Upper lobe of right lung (tissue), 1 donor: ENCODE data around the gene PTPRN2. TPM values are rescaled to one million over a fixed set of nuclear protein-coding genes. Genes with fewer than 3 reads are reported as not detected.

Experiments
- ATAC-seq: fragments of 200-7000 bp; cut with Tn5 transposase; one replicate; pipeline ENCODE4 v1.9.1; 2020; ENCODE audit warnings: mild to moderate bottlenecking, moderate library complexity
- DNase-seq: peaks from one replicate; pipeline ENCODE4 v3.0.0-alpha.2; 2020
- H3K27ac ChIP-seq: fragments of 200-600 bp; one replicate; pipeline ENCODE4 v1.8.0; 2022
- H3K27me3 ChIP-seq: fragments of 200-600 bp; one replicate; pipeline ENCODE4 v1.8.0; 2022; ENCODE audit warnings: mild to moderate bottlenecking
- H3K36me3 ChIP-seq: fragments of 200-600 bp; one replicate; pipeline ENCODE4 v1.8.0; 2022
- H3K4me1 ChIP-seq: fragments of 200-600 bp; one replicate; pipeline ENCODE4 v1.8.0; 2022
- H3K4me3 ChIP-seq: fragments of 200-600 bp; one replicate; pipeline ENCODE4 v1.8.0; 2022; ENCODE audit warnings: mild to moderate bottlenecking
- H3K9me3 ChIP-seq: fragments of 200-600 bp; one replicate; pipeline ENCODE4 v1.8.0; 2022
- intact Hi-C: fragments of 100-400 bp; cut with DNase I; formaldehyde crosslinking; loops from one replicate; pipeline ENCODE4 v1.11.0; 2022
- total RNA-seq: library from RNA; stranded (reverse); fragmentation: NEBNext Ultra II Directional; extraction: Animal tissue kit (Norgen Biotek cat#: 25700); gene quantifications from one replicate; pipeline ENCODE4 v1.2.1, GENCODE V29; 2021
- TF ChIP-seq, protein P1 (sequence below): fragments of 200-600 bp; IDR thresholded peaks from one replicate; pipeline ENCODE4 v1.8.0; 2022; ENCODE audit warnings: antibody characterized with exemption
- donor health status: DM: no; HTN: yes; CAD: no; lungs with severe emphysema.

The PTPRN2 gene
- total RNA-seq, 1 donor from 2014 or later: 4.9 TPM

DNA sequence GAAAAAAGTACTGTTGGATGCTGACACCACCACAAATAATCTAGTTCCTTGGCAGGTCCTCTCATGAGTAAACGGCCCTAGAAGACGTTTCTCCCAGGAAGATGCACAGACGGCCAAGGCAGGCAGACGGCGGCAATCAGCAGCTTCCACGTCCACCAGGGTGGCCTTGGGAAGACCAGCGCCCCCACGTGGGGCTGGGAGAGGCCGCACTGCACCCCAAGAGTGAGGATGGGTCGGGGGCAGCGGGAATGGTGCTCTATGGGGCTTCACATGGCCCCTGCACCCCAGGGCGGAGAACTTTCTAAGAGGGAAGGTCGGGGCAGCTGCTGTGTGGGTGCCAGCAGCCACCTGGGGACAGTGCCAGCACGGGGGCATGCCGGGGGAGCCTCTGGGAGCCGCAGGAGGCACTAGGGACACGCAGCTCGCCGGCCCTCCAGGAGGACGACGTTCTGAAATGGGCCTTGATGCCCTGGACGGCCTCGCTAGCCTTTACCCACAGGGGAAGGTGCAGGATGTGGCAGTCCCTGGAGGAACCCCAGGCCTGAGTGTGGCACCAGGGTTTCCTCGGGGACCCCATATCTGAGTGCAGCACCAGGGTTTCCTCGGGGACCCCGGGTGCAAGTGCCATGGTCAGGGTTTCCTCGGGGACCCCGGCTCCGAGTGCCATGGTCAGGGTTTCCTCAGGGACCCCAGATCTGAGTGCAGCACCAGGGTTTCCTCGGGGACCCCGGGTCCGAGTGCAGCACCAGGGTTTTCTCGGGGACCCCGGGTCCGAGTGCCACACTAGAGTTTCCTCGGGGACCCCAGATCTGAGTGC is 710.9 kb downstream of the PTPRN2 start:
- no peak overlapping the region for H3K4me3 ChIP-seq
- DNase-seq (no peak), ATAC-seq (no peak)
- no peak overlapping the region for H3K27ac ChIP-seq
- TF ChIP-seq, protein P1, sequence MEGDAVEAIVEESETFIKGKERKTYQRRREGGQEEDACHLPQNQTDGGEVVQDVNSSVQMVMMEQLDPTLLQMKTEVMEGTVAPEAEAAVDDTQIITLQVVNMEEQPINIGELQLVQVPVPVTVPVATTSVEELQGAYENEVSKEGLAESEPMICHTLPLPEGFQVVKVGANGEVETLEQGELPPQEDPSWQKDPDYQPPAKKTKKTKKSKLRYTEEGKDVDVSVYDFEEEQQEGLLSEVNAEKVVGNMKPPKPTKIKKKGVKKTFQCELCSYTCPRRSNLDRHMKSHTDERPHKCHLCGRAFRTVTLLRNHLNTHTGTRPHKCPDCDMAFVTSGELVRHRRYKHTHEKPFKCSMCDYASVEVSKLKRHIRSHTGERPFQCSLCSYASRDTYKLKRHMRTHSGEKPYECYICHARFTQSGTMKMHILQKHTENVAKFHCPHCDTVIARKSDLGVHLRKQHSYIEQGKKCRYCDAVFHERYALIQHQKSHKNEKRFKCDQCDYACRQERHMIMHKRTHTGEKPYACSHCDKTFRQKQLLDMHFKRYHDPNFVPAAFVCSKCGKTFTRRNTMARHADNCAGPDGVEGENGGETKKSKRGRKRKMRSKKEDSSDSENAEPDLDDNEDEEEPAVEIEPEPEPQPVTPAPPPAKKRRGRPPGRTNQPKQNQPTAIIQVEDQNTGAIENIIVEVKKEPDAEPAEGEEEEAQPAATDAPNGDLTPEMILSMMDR: peak; percentile 4
- intact Hi-C loops: no loop called here
- H3K9me3 ChIP-seq: no peaks in the 10 kb centered on the region
- no peaks in the 10 kb centered on the region for H3K36me3 ChIP-seq
- no peaks in the 10 kb centered on the region for H3K4me1 ChIP-seq
- H3K27me3 ChIP-seq: peaks cover 13% of the 10 kb centered on the region

DNA sequence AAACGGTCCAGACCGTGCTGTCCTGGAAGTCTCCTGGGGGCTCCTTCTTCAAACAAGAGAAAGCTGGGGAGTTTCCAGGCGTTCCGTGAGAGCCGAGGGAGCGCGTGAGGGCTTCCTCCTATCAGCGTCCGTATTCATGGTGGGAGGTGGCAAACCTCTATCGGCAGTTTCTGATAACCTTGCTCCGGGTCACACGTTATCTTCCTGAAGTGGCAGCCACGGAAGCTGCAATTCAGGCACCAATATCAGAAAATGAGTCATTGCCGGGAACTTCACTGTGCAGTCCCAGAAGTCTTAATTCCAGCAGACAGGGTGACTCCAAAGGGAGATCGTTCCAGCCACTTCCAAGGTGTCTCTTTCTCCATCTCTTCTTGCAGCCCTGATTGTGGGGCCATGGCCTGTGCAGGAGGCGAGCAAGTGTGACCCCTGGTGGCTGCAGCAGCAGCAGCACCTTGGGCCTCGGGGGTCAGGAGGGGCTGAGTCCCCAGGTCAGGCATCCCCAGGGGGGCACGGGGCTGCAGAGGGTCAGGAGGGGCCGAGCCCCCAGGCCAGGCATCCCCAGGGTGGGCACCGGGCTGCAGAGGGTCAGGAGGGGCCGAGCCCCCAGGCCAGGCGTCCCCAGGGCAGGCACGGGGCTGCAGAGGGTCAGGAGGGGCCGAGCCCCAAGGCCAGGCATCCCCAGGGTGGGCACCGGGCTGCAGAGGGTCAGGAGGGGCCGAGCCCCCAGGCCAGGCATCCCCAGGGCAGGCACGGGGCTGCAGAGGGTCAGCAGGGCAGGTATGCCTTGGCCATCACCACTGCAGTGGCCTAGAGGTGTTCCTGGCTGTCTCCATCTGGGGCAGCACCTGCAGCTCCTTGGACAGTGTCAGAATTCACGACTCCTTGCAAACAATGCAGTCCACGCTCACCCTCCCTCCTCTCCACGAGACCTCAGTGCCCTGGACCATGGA is 712.1 kb downstream of the PTPRN2 start:
- H3K9me3 ChIP-seq: no peaks in the 10 kb centered on the region
- no peak overlapping the region for H3K4me3 ChIP-seq
- no peaks in the 10 kb centered on the region for H3K4me1 ChIP-seq
- intact Hi-C loops: no loop called here
- H3K27me3 ChIP-seq: peaks cover 13% of the 10 kb centered on the region
- TF ChIP-seq, protein P1: peak; percentile 56
- no peak overlapping the region for H3K27ac ChIP-seq
- peak; percentile 74 for ATAC-seq
- DNase-seq: no peak
- H3K36me3 ChIP-seq: no peaks in the 10 kb centered on the region

DNA sequence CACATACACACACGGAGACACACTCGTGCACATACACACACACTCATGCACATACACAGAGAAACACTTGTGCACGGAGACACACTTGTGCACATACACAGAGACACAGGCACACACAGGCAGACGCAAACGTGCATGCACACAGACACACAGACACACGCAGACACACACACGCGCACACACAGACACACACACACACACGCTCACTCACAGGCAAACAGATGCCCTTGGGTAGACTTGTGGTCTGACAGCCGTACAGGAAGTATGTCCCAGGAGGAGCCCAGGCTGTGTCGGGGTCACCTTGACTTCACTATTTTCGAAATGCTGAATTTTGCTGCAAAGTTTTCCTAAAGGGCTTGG is 712.8 kb downstream of the PTPRN2 start:
- peaks cover 13% of the 10 kb centered on the region for H3K27me3 ChIP-seq
- intact Hi-C loops: no loop called here
- no peaks in the 10 kb centered on the region for H3K36me3 ChIP-seq
- H3K27ac ChIP-seq: no peak overlapping the region
- TF ChIP-seq, protein P1: no peak
- no peak overlapping the region for H3K4me3 ChIP-seq
- H3K4me1 ChIP-seq: no peaks in the 10 kb centered on the region
- ATAC-seq (no peak), DNase-seq (no peak)
- H3K9me3 ChIP-seq: no peaks in the 10 kb centered on the region

DNA sequence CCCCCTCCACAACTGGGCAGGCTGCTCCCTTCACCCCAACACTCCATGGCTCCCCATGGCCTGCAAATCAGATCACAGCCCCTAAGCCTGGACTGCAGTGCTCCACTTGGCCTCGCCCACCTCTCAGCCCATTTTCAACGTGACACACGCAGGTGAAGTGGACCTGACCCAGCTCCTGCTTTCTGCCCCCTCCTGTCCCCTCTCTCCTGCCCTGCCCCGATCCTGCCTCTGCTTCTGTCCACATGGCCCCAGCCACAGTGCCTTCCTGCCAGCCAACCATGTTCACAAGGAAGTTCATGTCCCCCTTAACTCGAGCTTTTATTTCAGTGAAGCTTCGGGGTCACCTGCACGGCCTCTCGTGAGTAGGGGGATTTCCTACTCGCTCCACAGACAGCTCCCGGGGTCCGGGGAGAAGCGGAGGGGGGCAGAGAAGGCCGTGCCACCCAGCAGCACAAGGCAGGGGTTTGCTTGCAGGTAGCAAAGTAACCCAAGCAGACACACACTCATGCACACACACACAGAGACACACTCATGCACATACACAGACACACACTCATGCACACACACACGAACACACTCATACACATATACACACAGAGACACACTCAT is 713.3 kb downstream of the PTPRN2 start:
- TF ChIP-seq, protein P1: no peak
- Histone ChIP-seq H3K27me3 (peaks cover 13% of the 10 kb centered on the region), H3K4me3 (no peak overlapping the region), H3K27ac (no peak overlapping the region), H3K36me3 (no peaks in the 10 kb centered on the region), H3K4me1 (no peaks in the 10 kb centered on the region), H3K9me3 (no peaks in the 10 kb centered on the region)
- no peak for ATAC-seq
- intact Hi-C loops: no loop called here
- DNase-seq: no peak

DNA sequence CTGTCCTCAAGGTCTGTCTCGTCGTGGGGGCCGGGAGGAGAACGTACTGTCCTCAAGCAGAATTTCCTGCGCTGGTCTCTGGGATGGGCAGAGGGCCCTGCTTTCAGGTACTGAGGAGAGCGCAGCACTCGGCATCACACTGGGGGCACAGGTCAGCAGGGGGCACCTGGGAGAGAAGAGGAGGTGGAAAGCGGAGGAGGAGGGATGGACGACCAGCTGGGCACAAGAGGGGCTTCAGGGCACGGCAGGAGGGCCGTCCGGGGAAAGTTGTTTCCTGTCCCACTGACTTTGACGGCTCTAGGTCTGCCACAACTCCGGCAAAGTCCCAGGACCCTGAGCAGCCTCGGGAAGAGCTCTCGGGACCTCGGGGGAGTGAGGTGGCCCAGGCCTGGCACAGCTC is 714.0 kb downstream of the PTPRN2 start:
- Histone ChIP-seq H3K4me1 (no peaks in the 10 kb centered on the region), H3K9me3 (no peaks in the 10 kb centered on the region), H3K4me3 (no peak overlapping the region), H3K27ac (no peak overlapping the region), H3K36me3 (no peaks in the 10 kb centered on the region), H3K27me3 (peaks cover 13% of the 10 kb centered on the region)
- TF ChIP-seq, protein P1: no peak
- intact Hi-C loops: no loop called here
- DNase-seq: peak; percentile 32
- no peak for ATAC-seq
